Measurements from ENCODE around the gene DPPA4. TPM values are rescaled to one million over a fixed set of nuclear protein-coding genes. Genes with fewer than 3 reads are reported as not detected.
"Not testable (repeated sequence)": the region's sequence is repeated elsewhere in the genome, so short reads cannot be mapped to it uniquely, and the experiment has no call there.

Gene DPPA4
- polyA plus RNA-seq, 2 donors, result not detected

DNA sequence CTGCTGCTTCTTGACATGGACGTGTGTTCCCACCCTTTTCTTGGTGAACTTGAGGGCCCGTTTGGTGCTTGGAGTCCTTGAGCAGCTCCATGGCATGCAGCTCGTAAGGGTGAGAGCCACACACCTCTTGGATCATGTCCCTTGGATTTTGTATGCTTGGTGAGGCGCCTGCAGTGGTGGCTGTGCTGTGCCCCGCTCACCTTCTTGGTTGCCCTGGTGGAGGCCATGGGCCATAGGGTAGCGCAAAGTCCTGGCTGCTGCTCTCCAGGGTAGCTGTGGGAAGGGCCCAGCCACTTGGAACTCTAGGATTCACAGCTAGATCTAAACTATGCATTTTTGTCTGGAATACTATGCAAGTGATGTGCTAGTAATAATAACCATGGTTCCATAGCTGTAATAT is 26.7 kb upstream of the DPPA4 start:
- Histone ChIP-seq H3K27me3 (ENCODE audit: control insufficient read depth in 1 of 2, insufficient read depth in 2 of 2, low read length in 2 of 2) (no peaks in the 10 kb centered on the region), H3K36me3 (ENCODE audit: control insufficient read depth in 2 of 2, insufficient read depth in 2 of 2, low read length in 1 of 2) (no peaks in the 10 kb centered on the region), H3K27ac (ENCODE audit: low read depth in 2 of 2, low read length in 1 of 2) (no peak overlapping the region), H3K4me1 (ENCODE audit: control insufficient read depth in 2 of 2, insufficient read depth in 2 of 2, low read length in 1 of 2) (no peaks in the 10 kb centered on the region), H3K4me3 (ENCODE audit: low read depth in 1 of 2, low read length in 2 of 2) (no peak overlapping the region), H3K9me3 (ENCODE audit: control insufficient read depth in 2 of 2, insufficient read depth in 1 of 2, low read depth in 1 of 2, low read length in 1 of 2) (no peaks in the 10 kb centered on the region)
- WGBS, 2 donors, result 82 to 86% methylated on average over 6 of the region's 6 CpGs

DNA sequence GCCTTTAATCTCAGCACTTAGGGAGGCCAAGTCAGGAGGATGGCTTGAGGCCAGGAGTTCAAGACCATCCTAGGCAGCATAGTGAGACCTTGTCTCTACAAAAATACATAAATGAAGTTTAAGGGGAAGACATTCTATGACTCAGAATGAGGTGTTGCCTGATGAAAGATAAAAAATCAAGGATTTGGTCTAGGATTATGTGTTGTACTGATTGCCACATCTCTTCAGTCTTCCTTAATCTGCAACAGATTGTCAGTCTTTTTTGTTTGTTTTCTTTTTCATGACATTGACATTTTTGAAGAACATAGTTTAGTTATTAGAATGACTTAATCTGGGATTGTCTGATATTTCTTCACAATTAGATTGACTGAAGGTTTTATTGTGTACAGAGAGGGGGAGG is 26.3 kb upstream of the DPPA4 start:
- H3K4me3 ChIP-seq (ENCODE audit: low read depth in 1 of 2, low read length in 2 of 2), result no peak overlapping the region
- H3K4me1 ChIP-seq (ENCODE audit: control insufficient read depth in 2 of 2, insufficient read depth in 2 of 2, low read length in 1 of 2), result no peaks in the 10 kb centered on the region
- H3K9me3 ChIP-seq (ENCODE audit: control insufficient read depth in 2 of 2, insufficient read depth in 1 of 2, low read depth in 1 of 2, low read length in 1 of 2), result no peaks in the 10 kb centered on the region
- H3K36me3 ChIP-seq (ENCODE audit: control insufficient read depth in 2 of 2, insufficient read depth in 2 of 2, low read length in 1 of 2), result no peaks in the 10 kb centered on the region
- H3K27me3 ChIP-seq (ENCODE audit: control insufficient read depth in 1 of 2, insufficient read depth in 2 of 2, low read length in 2 of 2), result no peaks in the 10 kb centered on the region
- H3K27ac ChIP-seq (ENCODE audit: low read depth in 2 of 2, low read length in 1 of 2), result no peak overlapping the region

DNA sequence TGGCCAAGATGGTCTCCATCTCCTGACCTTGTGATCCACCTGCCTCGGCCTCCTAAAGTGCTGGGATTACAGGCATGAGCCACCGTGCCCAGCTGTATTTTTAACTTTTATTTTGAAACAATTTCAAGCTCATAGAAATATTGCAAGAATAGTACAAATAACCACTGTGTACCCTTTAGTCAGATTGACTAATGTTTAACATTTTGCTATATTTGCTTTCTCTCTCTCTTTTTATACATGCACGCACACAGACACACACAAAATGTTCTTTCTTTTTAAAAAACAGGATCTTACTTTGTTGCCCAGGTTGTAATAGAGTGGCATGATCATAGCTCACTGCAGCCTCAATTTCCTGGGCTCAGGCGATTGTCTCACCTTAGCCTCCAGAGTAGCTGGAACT is 25.5 kb upstream of the DPPA4 start:
- H3K4me3 ChIP-seq (ENCODE audit: low read depth in 1 of 2, low read length in 2 of 2), result no peak overlapping the region
- no peak overlapping the region for H3K27ac ChIP-seq (ENCODE audit: low read depth in 2 of 2, low read length in 1 of 2)
- H3K4me1 ChIP-seq (ENCODE audit: control insufficient read depth in 2 of 2, insufficient read depth in 2 of 2, low read length in 1 of 2), result no peaks in the 10 kb centered on the region
- no peaks in the 10 kb centered on the region for H3K27me3 ChIP-seq (ENCODE audit: control insufficient read depth in 1 of 2, insufficient read depth in 2 of 2, low read length in 2 of 2)
- 57 to 75% methylated on average over 4 of the region's 4 CpGs for WGBS, 2 donors
- no peaks in the 10 kb centered on the region for H3K9me3 ChIP-seq (ENCODE audit: control insufficient read depth in 2 of 2, insufficient read depth in 1 of 2, low read depth in 1 of 2, low read length in 1 of 2)
- H3K36me3 ChIP-seq (ENCODE audit: control insufficient read depth in 2 of 2, insufficient read depth in 2 of 2, low read length in 1 of 2), result no peaks in the 10 kb centered on the region

DNA sequence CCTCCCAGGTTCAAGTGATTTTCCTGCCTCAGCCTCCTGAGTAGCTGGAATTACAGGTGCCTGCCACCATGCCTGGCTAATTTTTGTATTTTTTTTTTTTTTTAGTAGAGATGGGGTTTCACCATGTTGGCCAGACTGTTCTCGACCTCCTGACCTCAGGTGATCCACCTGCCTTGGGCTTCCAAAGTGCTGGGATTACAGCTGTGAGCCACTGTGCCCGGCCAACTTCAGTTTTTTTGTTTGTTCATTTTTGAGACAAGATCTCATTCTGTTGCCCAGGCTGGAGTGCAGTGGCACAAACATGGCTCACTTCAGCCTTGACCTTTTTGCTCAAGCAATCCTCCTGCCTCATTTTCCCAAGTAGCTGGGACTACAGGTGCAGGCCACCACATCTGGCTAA is 21.5 kb upstream of the DPPA4 start:
- not testable (repeated sequence) for H3K4me3 ChIP-seq (ENCODE audit: low read depth in 1 of 2, low read length in 2 of 2); H3K9me3 ChIP-seq (ENCODE audit: control insufficient read depth in 2 of 2, insufficient read depth in 1 of 2, low read depth in 1 of 2, low read length in 1 of 2); H3K27me3 ChIP-seq (ENCODE audit: control insufficient read depth in 1 of 2, insufficient read depth in 2 of 2, low read length in 2 of 2); H3K27ac ChIP-seq (ENCODE audit: low read depth in 2 of 2, low read length in 1 of 2); H3K36me3 ChIP-seq (ENCODE audit: control insufficient read depth in 2 of 2, insufficient read depth in 2 of 2, low read length in 1 of 2); H3K4me1 ChIP-seq (ENCODE audit: control insufficient read depth in 2 of 2, insufficient read depth in 2 of 2, low read length in 1 of 2)
- 71 to 88% methylated on average over 2 of the region's 2 CpGs for WGBS, 2 donors

DNA sequence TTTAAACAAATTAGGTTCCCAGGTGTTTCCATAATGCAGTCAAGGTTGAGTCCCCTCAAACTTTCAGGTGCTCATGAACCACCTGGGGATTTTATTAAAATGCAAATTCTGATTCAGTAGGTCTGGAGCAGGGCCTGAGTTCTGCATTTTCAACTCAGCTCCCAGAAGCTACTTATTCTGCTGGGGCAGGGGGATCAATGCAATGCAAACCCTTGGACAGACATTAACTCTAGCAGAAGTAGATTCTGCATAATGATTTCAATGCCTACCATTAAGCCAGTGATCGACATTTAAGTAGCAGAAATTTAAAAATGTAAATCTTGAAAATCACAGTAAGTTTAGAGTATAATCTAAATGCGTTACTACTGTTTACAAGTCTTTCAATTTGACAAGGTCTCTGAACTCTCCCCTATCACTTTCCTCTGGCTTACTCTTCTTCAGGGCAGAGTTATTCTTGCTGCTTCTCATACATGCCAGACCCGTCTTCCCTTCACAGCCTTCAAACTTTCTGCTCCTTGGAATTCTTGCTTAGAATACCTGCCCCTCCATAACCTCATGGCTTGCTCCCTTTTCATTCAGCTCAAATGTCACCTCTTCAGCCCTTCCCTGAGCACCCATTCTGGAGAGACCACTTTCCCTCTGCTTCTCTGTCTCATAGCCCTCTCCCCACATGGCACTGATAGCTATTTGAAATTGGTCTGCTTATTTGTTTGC is 19.3 kb upstream of the DPPA4 start:
- no peak overlapping the region for H3K4me3 ChIP-seq (ENCODE audit: low read depth in 1 of 2, low read length in 2 of 2)
- no peaks in the 10 kb centered on the region for H3K4me1 ChIP-seq (ENCODE audit: control insufficient read depth in 2 of 2, insufficient read depth in 2 of 2, low read length in 1 of 2)
- H3K27ac ChIP-seq (ENCODE audit: low read depth in 2 of 2, low read length in 1 of 2), result no peak overlapping the region
- H3K36me3 ChIP-seq (ENCODE audit: control insufficient read depth in 2 of 2, insufficient read depth in 2 of 2, low read length in 1 of 2), result no peaks in the 10 kb centered on the region
- no peaks in the 10 kb centered on the region for H3K27me3 ChIP-seq (ENCODE audit: control insufficient read depth in 1 of 2, insufficient read depth in 2 of 2, low read length in 2 of 2)
- 79 to 83% methylated on average over 3 of the region's 3 CpGs for WGBS, 2 donors
- H3K9me3 ChIP-seq (ENCODE audit: control insufficient read depth in 2 of 2, insufficient read depth in 1 of 2, low read depth in 1 of 2, low read length in 1 of 2), result no peaks in the 10 kb centered on the region

DNA sequence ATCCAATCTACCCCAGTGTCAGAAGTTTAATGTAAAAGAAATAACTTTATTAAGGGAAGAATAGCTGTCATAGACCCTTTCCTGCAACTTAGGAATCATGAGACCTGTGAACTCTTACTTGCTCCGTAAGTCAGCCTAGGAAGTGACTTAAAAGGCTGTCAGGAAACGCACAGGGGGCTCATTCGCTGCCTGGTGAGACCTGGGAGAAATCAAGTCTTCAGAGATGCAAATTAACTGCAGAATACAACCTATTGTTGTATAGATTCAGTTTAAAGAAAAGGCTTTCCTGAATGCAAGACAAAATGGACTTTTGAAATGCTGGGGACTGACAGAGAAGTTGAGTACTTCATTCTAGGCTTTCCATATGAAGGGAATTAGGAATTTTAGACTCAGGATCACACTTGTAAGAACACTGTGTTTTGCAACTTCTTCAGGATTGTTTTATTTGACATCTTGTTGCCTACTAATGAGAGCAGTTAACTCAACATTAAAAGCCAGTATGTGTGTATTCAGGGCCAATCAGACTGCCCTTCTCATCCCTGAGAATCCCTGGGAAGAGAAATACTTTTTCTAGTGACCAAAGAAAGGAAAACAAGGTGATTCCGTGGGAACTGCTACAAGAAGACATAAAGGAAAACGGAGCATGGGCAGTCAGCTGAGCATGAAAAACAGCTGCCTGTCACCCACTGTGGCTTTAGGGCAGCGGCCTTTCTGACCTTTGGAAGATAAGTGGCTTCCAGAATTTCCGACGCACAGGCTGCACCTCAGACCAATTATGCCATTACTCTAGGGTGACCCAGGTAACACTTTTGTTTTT is 18.5 kb upstream of the DPPA4 start:
- WGBS, 2 donors, result 58% methylated on average over 8 of the region's 8 CpGs
- H3K27ac ChIP-seq (ENCODE audit: low read depth in 2 of 2, low read length in 1 of 2), result no peak overlapping the region

DNA sequence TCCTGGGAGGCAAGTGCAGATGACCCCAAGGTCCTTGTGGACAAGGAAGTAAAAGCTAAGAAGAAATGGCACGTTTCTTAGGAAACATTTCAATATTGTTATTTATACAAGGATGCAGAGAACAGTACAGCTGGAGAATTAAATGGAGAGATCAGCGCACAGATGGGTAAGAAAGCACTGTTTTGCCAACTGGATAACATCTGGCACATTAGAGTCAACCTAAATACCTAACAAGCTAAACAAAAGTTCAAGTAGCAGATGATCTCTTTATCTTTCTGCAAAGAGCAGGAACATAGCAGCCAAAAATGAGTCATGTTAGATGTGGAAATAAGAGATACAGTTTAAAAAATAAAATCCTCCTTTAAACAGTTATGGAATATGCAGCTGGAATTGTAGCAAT is 15.7 kb upstream of the DPPA4 start:
- Histone ChIP-seq H3K27me3 (ENCODE audit: control insufficient read depth in 1 of 2, insufficient read depth in 2 of 2, low read length in 2 of 2) (no peaks in the 10 kb centered on the region), H3K36me3 (ENCODE audit: control insufficient read depth in 2 of 2, insufficient read depth in 2 of 2, low read length in 1 of 2) (no peaks in the 10 kb centered on the region), H3K9me3 (ENCODE audit: control insufficient read depth in 2 of 2, insufficient read depth in 1 of 2, low read depth in 1 of 2, low read length in 1 of 2) (no peaks in the 10 kb centered on the region), H3K4me1 (ENCODE audit: control insufficient read depth in 2 of 2, insufficient read depth in 2 of 2, low read length in 1 of 2) (no peaks in the 10 kb centered on the region), H3K27ac (ENCODE audit: low read depth in 2 of 2, low read length in 1 of 2) (no peak overlapping the region), H3K4me3 (ENCODE audit: low read depth in 1 of 2, low read length in 2 of 2) (no peak overlapping the region)
- 37 to 46% methylated on average over 2 of the region's 2 CpGs for WGBS, 2 donors

More for the DNA sequence above, 18.5 kb upstream of the DPPA4 start:
- Histone ChIP-seq H3K9me3 (ENCODE audit: control insufficient read depth in 2 of 2, insufficient read depth in 1 of 2, low read depth in 1 of 2, low read length in 1 of 2) (no peaks in the 10 kb centered on the region), H3K4me1 (ENCODE audit: control insufficient read depth in 2 of 2, insufficient read depth in 2 of 2, low read length in 1 of 2) (no peaks in the 10 kb centered on the region), H3K4me3 (ENCODE audit: low read depth in 1 of 2, low read length in 2 of 2) (no peak overlapping the region), H3K36me3 (ENCODE audit: control insufficient read depth in 2 of 2, insufficient read depth in 2 of 2, low read length in 1 of 2) (no peaks in the 10 kb centered on the region), H3K27me3 (ENCODE audit: control insufficient read depth in 1 of 2, insufficient read depth in 2 of 2, low read length in 2 of 2) (no peaks in the 10 kb centered on the region)

DNA sequence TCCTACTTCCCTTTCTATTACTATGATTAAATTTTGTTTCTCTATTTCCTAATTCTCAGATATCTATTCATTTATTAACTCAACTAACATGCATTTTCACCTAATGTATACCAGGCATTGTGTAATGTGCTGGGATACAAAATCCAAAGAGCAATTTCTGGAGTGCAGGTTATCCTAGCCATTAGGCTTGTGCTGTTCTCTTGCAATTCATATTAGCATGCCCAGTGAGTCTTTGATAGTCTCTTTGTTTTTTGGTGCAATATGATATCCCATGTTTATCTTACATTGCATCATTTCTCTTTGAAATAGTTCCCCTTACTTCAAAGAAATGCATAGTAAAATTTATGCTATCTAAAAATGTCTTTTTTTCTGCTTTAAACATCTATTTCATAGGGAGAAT is 13.9 kb upstream of the DPPA4 start:
- Histone ChIP-seq H3K9me3 (ENCODE audit: control insufficient read depth in 2 of 2, insufficient read depth in 1 of 2, low read depth in 1 of 2, low read length in 1 of 2) (no peaks in the 10 kb centered on the region), H3K27ac (ENCODE audit: low read depth in 2 of 2, low read length in 1 of 2) (no peak overlapping the region), H3K27me3 (ENCODE audit: control insufficient read depth in 1 of 2, insufficient read depth in 2 of 2, low read length in 2 of 2) (no peaks in the 10 kb centered on the region), H3K4me1 (ENCODE audit: control insufficient read depth in 2 of 2, insufficient read depth in 2 of 2, low read length in 1 of 2) (no peaks in the 10 kb centered on the region), H3K4me3 (ENCODE audit: low read depth in 1 of 2, low read length in 2 of 2) (no peak overlapping the region), H3K36me3 (ENCODE audit: control insufficient read depth in 2 of 2, insufficient read depth in 2 of 2, low read length in 1 of 2) (no peaks in the 10 kb centered on the region)

DNA sequence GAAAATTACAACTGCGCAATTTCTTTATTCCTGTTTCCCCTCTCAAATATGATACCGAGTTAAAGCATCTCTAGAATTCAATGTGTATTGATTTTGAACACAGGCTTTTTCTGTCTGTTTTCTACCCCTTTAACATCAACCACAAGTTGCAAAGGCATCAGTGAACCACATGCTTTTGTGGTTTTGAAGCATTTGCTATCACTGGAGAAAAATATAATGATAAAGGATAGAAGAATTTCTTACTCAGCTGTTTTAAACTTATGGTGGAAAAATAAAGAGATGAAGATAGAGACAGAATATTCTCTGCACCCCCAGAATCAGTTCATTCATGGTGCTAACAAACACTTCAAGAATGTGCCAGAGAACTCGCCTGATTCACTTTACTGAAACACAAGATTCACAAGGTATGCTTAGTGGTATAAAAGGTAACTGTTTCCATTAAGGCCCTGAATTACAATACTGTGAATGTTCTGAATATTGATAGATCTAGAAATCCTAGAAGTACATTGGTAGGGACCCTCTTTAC is 9.5 kb upstream of the DPPA4 start:
- Histone ChIP-seq H3K27me3 (ENCODE audit: control insufficient read depth in 1 of 2, insufficient read depth in 2 of 2, low read length in 2 of 2) (no peaks in the 10 kb centered on the region), H3K4me1 (ENCODE audit: control insufficient read depth in 2 of 2, insufficient read depth in 2 of 2, low read length in 1 of 2) (no peaks in the 10 kb centered on the region), H3K9me3 (ENCODE audit: control insufficient read depth in 2 of 2, insufficient read depth in 1 of 2, low read depth in 1 of 2, low read length in 1 of 2) (no peaks in the 10 kb centered on the region), H3K36me3 (ENCODE audit: control insufficient read depth in 2 of 2, insufficient read depth in 2 of 2, low read length in 1 of 2) (no peaks in the 10 kb centered on the region), H3K27ac (ENCODE audit: low read depth in 2 of 2, low read length in 1 of 2) (no peak overlapping the region), H3K4me3 (ENCODE audit: low read depth in 1 of 2, low read length in 2 of 2) (no peak overlapping the region)
- 79 to 87% methylated on average over 3 of the region's 3 CpGs for WGBS, 2 donors

DNA sequence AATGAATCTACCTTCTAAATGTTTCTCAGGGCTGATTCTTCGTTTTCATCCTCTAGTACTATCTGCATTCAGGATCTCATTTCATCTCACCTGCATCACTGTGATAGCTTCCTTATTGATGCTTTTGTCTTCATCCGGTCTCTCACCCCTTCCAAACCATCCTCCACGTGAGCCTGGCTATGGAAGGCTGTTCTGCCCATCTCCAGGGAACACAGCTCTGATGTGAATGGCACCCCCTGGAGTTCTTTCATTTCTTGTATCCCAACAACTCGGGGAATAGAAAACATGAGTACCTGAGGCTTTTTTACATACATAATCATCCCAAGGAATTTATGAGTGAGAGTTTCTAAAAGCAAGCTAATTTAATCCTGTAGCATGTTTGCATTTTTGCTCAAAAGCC is 8.8 kb upstream of the DPPA4 start:
- 59% methylated on average over 4 of the region's 4 CpGs for WGBS, 2 donors
- Histone ChIP-seq H3K4me1 (ENCODE audit: control insufficient read depth in 2 of 2, insufficient read depth in 2 of 2, low read length in 1 of 2) (no peaks in the 10 kb centered on the region), H3K27ac (ENCODE audit: low read depth in 2 of 2, low read length in 1 of 2) (no peak overlapping the region), H3K27me3 (ENCODE audit: control insufficient read depth in 1 of 2, insufficient read depth in 2 of 2, low read length in 2 of 2) (no peaks in the 10 kb centered on the region), H3K36me3 (ENCODE audit: control insufficient read depth in 2 of 2, insufficient read depth in 2 of 2, low read length in 1 of 2) (no peaks in the 10 kb centered on the region), H3K9me3 (ENCODE audit: control insufficient read depth in 2 of 2, insufficient read depth in 1 of 2, low read depth in 1 of 2, low read length in 1 of 2) (no peaks in the 10 kb centered on the region), H3K4me3 (ENCODE audit: low read depth in 1 of 2, low read length in 2 of 2) (no peak overlapping the region)

All from esophagus (tissue), 2 donors.